Measurements from ENCODE around the gene SHANK1. TPM values are rescaled to one million over a fixed set of nuclear protein-coding genes. Genes with fewer than 3 reads are reported as not detected.

SHANK1 gene
- total and polyA plus RNA-seq, 2 of the 13 experiments (the other 11 are each of a cell fraction or from before 2014, with no cell fraction given): not detected

DNA sequence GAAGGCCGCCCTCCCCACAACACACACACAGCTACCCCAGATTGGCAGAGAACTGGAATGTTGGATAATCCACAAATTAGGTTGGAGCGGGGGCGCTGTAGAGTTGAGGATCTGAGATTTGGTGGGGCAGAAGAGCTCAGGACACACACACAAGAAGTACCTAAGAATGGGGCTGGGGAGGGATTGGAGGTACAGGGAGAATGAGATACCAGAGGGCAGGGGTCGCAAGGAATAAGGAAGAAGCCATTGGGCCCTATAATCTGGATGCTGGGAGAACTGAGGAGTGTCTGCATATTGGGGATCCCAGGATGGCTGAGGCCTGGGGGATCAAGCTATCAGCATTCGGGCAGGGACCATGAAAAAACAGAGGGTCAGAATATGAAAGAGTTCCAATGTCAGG lies 91.5 kb downstream of the SHANK1 start (continued):
- no peak for TF ChIP-seq BRD4 (CRISPR knock-in tag; IDR thresholded peaks at IDR 0.05)
- no peak for TF ChIP-seq ZNF777 (CRISPR knock-in tag; IDR thresholded peaks at IDR 0.05)
- TF ChIP-seq, protein P1, sequence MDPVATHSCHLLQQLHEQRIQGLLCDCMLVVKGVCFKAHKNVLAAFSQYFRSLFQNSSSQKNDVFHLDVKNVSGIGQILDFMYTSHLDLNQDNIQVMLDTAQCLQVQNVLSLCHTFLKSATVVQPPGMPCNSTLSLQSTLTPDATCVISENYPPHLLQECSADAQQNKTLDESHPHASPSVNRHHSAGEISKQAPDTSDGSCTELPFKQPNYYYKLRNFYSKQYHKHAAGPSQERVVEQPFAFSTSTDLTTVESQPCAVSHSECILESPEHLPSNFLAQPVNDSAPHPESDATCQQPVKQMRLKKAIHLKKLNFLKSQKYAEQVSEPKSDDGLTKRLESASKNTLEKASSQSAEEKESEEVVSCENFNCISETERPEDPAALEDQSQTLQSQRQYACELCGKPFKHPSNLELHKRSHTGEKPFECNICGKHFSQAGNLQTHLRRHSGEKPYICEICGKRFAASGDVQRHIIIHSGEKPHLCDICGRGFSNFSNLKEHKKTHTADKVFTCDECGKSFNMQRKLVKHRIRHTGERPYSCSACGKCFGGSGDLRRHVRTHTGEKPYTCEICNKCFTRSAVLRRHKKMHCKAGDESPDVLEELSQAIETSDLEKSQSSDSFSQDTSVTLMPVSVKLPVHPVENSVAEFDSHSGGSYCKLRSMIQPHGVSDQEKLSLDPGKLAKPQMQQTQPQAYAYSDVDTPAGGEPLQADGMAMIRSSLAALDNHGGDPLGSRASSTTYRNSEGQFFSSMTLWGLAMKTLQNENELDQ (CRISPR knock-in tag; IDR thresholded peaks at IDR 0.05; ENCODE audit: borderline replicate concordance): no peak
- no peak for TF ChIP-seq FOXK1 (CRISPR knock-in tag; IDR thresholded peaks at IDR 0.05; ENCODE audit: borderline replicate concordance, low read depth)
- no peak for TF ChIP-seq HBP1 (CRISPR knock-in tag; IDR thresholded peaks at IDR 0.05; ENCODE audit: low read depth)
- TF ChIP-seq ZBTB20 (CRISPR knock-in tag; IDR thresholded peaks at IDR 0.05; ENCODE audit: borderline replicate concordance, low read depth): no peak
- TF ChIP-seq RARG (CRISPR knock-in tag; IDR thresholded peaks at IDR 0.05; ENCODE audit: low read depth): no peak
- no peak for TF ChIP-seq ZNF20 (CRISPR knock-in tag; IDR thresholded peaks at IDR 0.05)
- TF ChIP-seq SETDB1 (CRISPR knock-in tag; IDR thresholded peaks at IDR 0.05; ENCODE audit: borderline replicate concordance): no peak
- no peak for TF ChIP-seq TARDBP (CRISPR knock-in tag; IDR thresholded peaks at IDR 0.05)
- no peak for TF ChIP-seq E2F2 (CRISPR knock-in tag; IDR thresholded peaks at IDR 0.05; ENCODE audit: borderline replicate concordance)

All from HepG2 (cell line).